ENCODE data around the gene ZNF317.

Gene ZNF317

GRCh38 chr19:9146882-9147281 lies 6.7 kb downstream of the ZNF317 start:
- Histone ChIP-seq H3K27ac (ENCODE audit: low read depth, low read length) (no peak overlapping the region), H3K36me3 (ENCODE audit: insufficient read depth, low read length) (peaks cover 69% of the 10 kb centered on the region), H3K4me3 (ENCODE audit: low read length) (no peak overlapping the region), H3K27me3 (ENCODE audit: insufficient read depth, low read length) (no peaks in the 10 kb centered on the region), H3K9me3 (ENCODE audit: insufficient read depth, low read depth, low read length) (peaks cover 70% of the 10 kb centered on the region), H3K9ac (ENCODE audit: low read depth, low read length) (no peak overlapping the region), H3K4me1 (ENCODE audit: insufficient read depth, low read length) (no peaks in the 10 kb centered on the region)
- 100% methylated on average over 1 of the region's 1 CpG for WGBS

- WGBS = over 99% methylated on average over 3 of the region's 3 CpGs
- Histone ChIP-seq H3K27ac (ENCODE audit: low read depth, low read length) (no peak overlapping the region), H3K9me3 (ENCODE audit: insufficient read depth, low read depth, low read length) (peaks cover 70% of the 10 kb centered on the region)
These were observed 8.5 kb downstream of the ZNF317 start for GRCh38 chr19:9148697-9149096.

DNA sequence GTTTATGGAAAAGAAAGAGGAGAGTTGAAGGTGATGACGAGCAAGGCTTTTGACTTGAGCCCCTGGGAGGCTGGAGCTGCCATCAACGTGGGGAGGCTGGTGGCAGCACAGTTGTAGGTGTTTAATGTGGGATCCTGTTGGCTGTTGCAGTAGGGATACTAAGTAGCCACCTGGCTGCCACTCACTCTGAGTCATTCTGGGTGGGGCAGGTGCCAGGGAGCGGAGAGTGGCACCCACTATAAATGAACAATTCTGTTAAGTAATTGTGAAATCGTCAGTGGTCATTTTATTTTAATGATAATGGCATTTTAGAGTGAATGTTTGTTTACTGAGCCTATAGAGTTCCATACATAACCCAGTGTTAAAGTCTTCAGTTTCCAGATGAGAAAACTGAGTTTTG lies 9.8 kb downstream of the ZNF317 start:
- peaks cover 74% of the 10 kb centered on the region for H3K36me3 ChIP-seq (ENCODE audit: insufficient read depth, low read length)

More at GRCh38 chr19:9148697-9149096, 8.5 kb downstream of the ZNF317 start:
- H3K4me1 ChIP-seq (ENCODE audit: insufficient read depth, low read length) = no peaks in the 10 kb centered on the region
- peaks cover 70% of the 10 kb centered on the region for H3K36me3 ChIP-seq (ENCODE audit: insufficient read depth, low read length)
- H3K9ac ChIP-seq (ENCODE audit: low read depth, low read length) = no peak overlapping the region
- no peaks in the 10 kb centered on the region for H3K27me3 ChIP-seq (ENCODE audit: insufficient read depth, low read length)
- H3K4me3 ChIP-seq (ENCODE audit: low read length) = no peak overlapping the region

GRCh38 chr19:9150650-9151049 lies 10.5 kb downstream of the ZNF317 start:
- no peak overlapping the region for H3K4me3 ChIP-seq (ENCODE audit: low read length)
- H3K27me3 ChIP-seq (ENCODE audit: insufficient read depth, low read length) = no peaks in the 10 kb centered on the region
- no peak overlapping the region for H3K9ac ChIP-seq (ENCODE audit: low read depth, low read length)
- H3K4me1 ChIP-seq (ENCODE audit: insufficient read depth, low read length) = no peaks in the 10 kb centered on the region
- no peak overlapping the region for H3K27ac ChIP-seq (ENCODE audit: low read depth, low read length)
- WGBS = 97% methylated on average over 5 of the region's 5 CpGs
- H3K36me3 ChIP-seq (ENCODE audit: insufficient read depth, low read length) = peaks cover 75% of the 10 kb centered on the region
- peaks cover 63% of the 10 kb centered on the region for H3K9me3 ChIP-seq (ENCODE audit: insufficient read depth, low read depth, low read length)

More for the DNA sequence above, 9.8 kb downstream of the ZNF317 start:
- Histone ChIP-seq H3K4me3 (ENCODE audit: low read length) (no peak overlapping the region), H3K27me3 (ENCODE audit: insufficient read depth, low read length) (no peaks in the 10 kb centered on the region), H3K9ac (ENCODE audit: low read depth, low read length) (no peak overlapping the region), H3K4me1 (ENCODE audit: insufficient read depth, low read length) (no peaks in the 10 kb centered on the region), H3K9me3 (ENCODE audit: insufficient read depth, low read depth, low read length) (peaks cover 69% of the 10 kb centered on the region), H3K27ac (ENCODE audit: low read depth, low read length) (no peak overlapping the region)
- WGBS = 92% methylated on average over 4 of the region's 4 CpGs

- 97% methylated on average over 5 of the region's 5 CpGs for WGBS
- Histone ChIP-seq H3K4me3 (ENCODE audit: low read length) (no peak overlapping the region), H3K27ac (ENCODE audit: low read depth, low read length) (no peak overlapping the region), H3K9ac (ENCODE audit: low read depth, low read length) (no peak overlapping the region), H3K27me3 (ENCODE audit: insufficient read depth, low read length) (no peaks in the 10 kb centered on the region), H3K9me3 (ENCODE audit: insufficient read depth, low read depth, low read length) (peaks cover 61% of the 10 kb centered on the region), H3K36me3 (ENCODE audit: insufficient read depth, low read length) (peaks cover 81% of the 10 kb centered on the region), H3K4me1 (ENCODE audit: insufficient read depth, low read length) (no peaks in the 10 kb centered on the region)
These were observed 11.2 kb downstream of the ZNF317 start for GRCh38 chr19:9151367-9151766.

- 97% methylated on average over 4 of the region's 4 CpGs for WGBS
- Histone ChIP-seq H3K27ac (ENCODE audit: low read depth, low read length) (no peak overlapping the region), H3K4me1 (ENCODE audit: insufficient read depth, low read length) (no peaks in the 10 kb centered on the region), H3K9ac (ENCODE audit: low read depth, low read length) (no peak overlapping the region), H3K9me3 (ENCODE audit: insufficient read depth, low read depth, low read length) (peaks cover 59% of the 10 kb centered on the region), H3K4me3 (ENCODE audit: low read length) (no peak overlapping the region), H3K36me3 (ENCODE audit: insufficient read depth, low read length) (peaks cover 95% of the 10 kb centered on the region), H3K27me3 (ENCODE audit: insufficient read depth, low read length) (no peaks in the 10 kb centered on the region)
These were observed 15.4 kb downstream of the ZNF317 start for GRCh38 chr19:9155591-9155990.

DNA sequence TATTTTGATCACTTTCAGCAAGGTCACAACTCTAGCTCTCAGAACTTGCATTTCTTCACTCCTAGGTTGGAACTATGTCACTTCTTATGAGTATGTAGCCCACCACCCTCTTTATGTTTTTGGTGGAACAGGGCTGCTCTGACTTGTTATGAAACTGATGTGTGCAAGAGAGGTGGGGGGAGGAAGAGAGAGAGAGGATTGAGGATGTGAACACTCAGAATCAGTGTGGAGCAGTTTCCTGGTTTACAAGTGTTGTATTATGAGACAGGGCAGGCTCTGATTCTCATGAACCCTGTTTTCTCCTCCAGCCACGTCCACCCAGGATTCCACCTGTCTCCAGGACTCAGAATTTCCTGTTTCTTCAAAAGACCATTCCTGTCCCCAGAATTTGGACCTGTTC lies 16.1 kb downstream of the ZNF317 start:
- no peak overlapping the region for H3K4me3 ChIP-seq (ENCODE audit: low read length)
- H3K36me3 ChIP-seq (ENCODE audit: insufficient read depth, low read length) = peaks cover 97% of the 10 kb centered on the region
- H3K9me3 ChIP-seq (ENCODE audit: insufficient read depth, low read depth, low read length) = peaks cover 59% of the 10 kb centered on the region
- H3K27ac ChIP-seq (ENCODE audit: low read depth, low read length) = no peak overlapping the region
- H3K9ac ChIP-seq (ENCODE audit: low read depth, low read length) = no peak overlapping the region
- no peaks in the 10 kb centered on the region for H3K27me3 ChIP-seq (ENCODE audit: insufficient read depth, low read length)
- H3K4me1 ChIP-seq (ENCODE audit: insufficient read depth, low read length) = no peaks in the 10 kb centered on the region
- 97% methylated on average over 1 of the region's 1 CpG for WGBS

- no peaks in the 10 kb centered on the region for H3K4me1 ChIP-seq (ENCODE audit: insufficient read depth, low read length)
- H3K36me3 ChIP-seq (ENCODE audit: insufficient read depth, low read length) = peaks cover 97% of the 10 kb centered on the region
- no peak overlapping the region for H3K27ac ChIP-seq (ENCODE audit: low read depth, low read length)
- H3K27me3 ChIP-seq (ENCODE audit: insufficient read depth, low read length) = no peaks in the 10 kb centered on the region
- H3K4me3 ChIP-seq (ENCODE audit: low read length) = no peak overlapping the region
- 98% methylated on average over 13 of the region's 13 CpGs for WGBS
- H3K9me3 ChIP-seq (ENCODE audit: insufficient read depth, low read depth, low read length) = peaks cover 49% of the 10 kb centered on the region; the same call in 1 of the 2 replicates
- no peak overlapping the region for H3K9ac ChIP-seq (ENCODE audit: low read depth, low read length)
These were observed 19.7 kb downstream of the ZNF317 start for GRCh38 chr19:9159891-9160290.

- no peak overlapping the region for H3K27ac ChIP-seq (ENCODE audit: low read depth, low read length)
These were observed 21.2 kb downstream of the ZNF317 start for GRCh38 chr19:9161427-9161826.

DNA sequence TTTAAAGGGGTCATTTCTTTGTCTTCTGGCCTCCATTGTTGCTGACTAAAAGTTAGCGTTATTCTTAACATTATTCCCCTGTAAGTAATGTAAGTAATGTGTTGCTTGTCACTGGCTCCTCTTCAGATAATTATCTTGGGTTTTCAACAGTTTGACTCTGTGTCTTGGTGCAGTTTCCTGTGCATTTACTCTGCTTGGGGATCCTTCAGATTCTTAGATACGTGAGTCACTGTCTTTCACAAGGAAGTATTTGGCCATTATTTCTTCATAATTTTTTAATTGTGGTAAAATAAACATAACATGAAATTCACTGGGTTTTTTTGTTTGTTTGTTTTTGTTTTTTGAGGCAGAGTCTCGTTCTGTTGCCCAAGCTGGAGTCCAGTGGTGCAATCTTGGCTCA lies 25.1 kb downstream of the ZNF317 start:
- H3K9me3 ChIP-seq (ENCODE audit: insufficient read depth, low read depth, low read length) = peaks cover 29% of the 10 kb centered on the region; the same call in 1 of the 2 replicates
- no peaks in the 10 kb centered on the region for H3K27me3 ChIP-seq (ENCODE audit: insufficient read depth, low read length)
- H3K4me3 ChIP-seq (ENCODE audit: low read length) = no peak overlapping the region
- no peak overlapping the region for H3K27ac ChIP-seq (ENCODE audit: low read depth, low read length)
- peaks cover 47% of the 10 kb centered on the region for H3K36me3 ChIP-seq (ENCODE audit: insufficient read depth, low read length)
- 96% methylated on average over 2 of the region's 3 CpGs for WGBS
- no peak overlapping the region for H3K9ac ChIP-seq (ENCODE audit: low read depth, low read length)
- no peaks in the 10 kb centered on the region for H3K4me1 ChIP-seq (ENCODE audit: insufficient read depth, low read length)

More at GRCh38 chr19:9161427-9161826, 21.2 kb downstream of the ZNF317 start:
- Histone ChIP-seq H3K9me3 (ENCODE audit: insufficient read depth, low read depth, low read length) (peaks cover 49% of the 10 kb centered on the region; the same call in 1 of the 2 replicates), H3K4me1 (ENCODE audit: insufficient read depth, low read length) (no peaks in the 10 kb centered on the region), H3K9ac (ENCODE audit: low read depth, low read length) (no peak overlapping the region), H3K4me3 (ENCODE audit: low read length) (no peak overlapping the region), H3K36me3 (ENCODE audit: insufficient read depth, low read length) (peaks cover 85% of the 10 kb centered on the region), H3K27me3 (ENCODE audit: insufficient read depth, low read length) (no peaks in the 10 kb centered on the region)
- 97% methylated on average over 12 of the region's 12 CpGs for WGBS

DNA sequence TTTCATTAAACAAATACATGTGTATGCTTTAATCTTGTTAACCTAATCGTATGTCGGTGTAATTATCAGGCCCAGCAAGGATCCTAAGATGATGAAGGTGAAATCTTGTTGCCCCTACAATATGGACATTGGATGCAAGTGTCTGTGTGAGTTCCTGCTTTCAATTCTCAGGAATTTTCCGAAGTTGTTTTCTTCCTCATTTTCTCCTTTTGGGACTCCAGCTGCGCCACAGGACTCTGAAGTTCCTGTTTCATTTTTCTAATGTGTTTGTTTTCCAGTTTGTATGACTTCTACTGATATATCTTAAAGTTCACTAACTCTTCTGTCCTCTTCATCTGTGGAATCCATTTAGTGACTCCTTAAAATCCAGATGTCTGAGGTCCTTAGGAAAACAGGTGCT lies 26.6 kb downstream of the ZNF317 start:
- WGBS = 93% methylated on average over 3 of the region's 4 CpGs
- H3K4me1 ChIP-seq (ENCODE audit: insufficient read depth, low read length) = no peaks in the 10 kb centered on the region

DNA sequence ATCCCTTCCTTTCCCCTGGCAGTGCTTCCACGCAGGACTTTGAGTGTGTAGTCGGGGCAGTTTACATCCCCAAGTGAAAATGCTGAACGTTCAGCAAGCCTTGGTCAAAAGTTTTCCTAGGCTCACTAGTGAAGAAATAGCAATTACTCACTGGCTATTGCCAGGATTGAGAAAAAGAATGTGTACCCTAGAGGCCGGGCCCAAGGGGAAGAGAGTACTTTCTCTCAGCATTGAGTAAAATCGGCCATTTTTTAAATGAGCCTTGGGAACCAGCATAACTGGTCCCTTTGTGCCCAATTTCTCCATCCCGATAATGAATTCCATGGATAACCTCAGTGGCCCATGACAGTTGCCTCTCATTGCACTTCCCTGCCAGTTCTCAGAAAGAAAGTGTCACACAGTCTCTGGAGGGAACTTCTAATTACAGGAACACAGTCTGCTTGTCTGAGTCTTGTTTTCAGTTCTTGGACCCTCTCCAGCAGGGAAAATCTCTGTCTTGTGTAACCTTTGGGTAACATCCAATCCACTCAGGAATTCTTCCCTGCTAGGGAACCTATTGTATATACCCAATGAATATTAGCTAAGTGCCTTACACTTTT lies 31.3 kb downstream of the ZNF317 start:
- Histone ChIP-seq H3K4me3 (ENCODE audit: low read length) (no peak overlapping the region), H3K9me3 (ENCODE audit: insufficient read depth, low read depth, low read length) (peaks cover 30% of the 10 kb centered on the region), H3K9ac (ENCODE audit: low read depth, low read length) (no peak overlapping the region), H3K36me3 (ENCODE audit: insufficient read depth, low read length) (no peaks in the 10 kb centered on the region), H3K27me3 (ENCODE audit: insufficient read depth, low read length) (no peaks in the 10 kb centered on the region), H3K27ac (ENCODE audit: low read depth, low read length) (no peak overlapping the region), H3K4me1 (ENCODE audit: insufficient read depth, low read length) (no peaks in the 10 kb centered on the region)
- 86% methylated on average over 6 of the region's 6 CpGs for WGBS

More for the DNA sequence above, 26.6 kb downstream of the ZNF317 start:
- no peak overlapping the region for H3K9ac ChIP-seq (ENCODE audit: low read depth, low read length)
- H3K27ac ChIP-seq (ENCODE audit: low read depth, low read length) = no peak overlapping the region
- H3K36me3 ChIP-seq (ENCODE audit: insufficient read depth, low read length) = peaks cover 31% of the 10 kb centered on the region
- no peaks in the 10 kb centered on the region for H3K27me3 ChIP-seq (ENCODE audit: insufficient read depth, low read length)
- peaks cover 17% of the 10 kb centered on the region for H3K9me3 ChIP-seq (ENCODE audit: insufficient read depth, low read depth, low read length)
- no peak overlapping the region for H3K4me3 ChIP-seq (ENCODE audit: low read length)

Data from HUES64 (cell line).